HepG2 (cell line): ENCODE results near the gene CDKN1C. TPM values are rescaled to one million over a fixed set of nuclear protein-coding genes. Genes with fewer than 3 reads are reported as not detected.

Experiments
- polyA plus RNA-seq, 8 experiments: library from polyadenylated mRNA; depleted of rRNA in 3 of 8; stranded (reverse) in 7 of 8; unstranded in 1 of 8; fragments of >200 nt; fragmentation: Illumina TruSeq in 4 of 8; extraction: Trizol in 4 of 8; gene quantifications; 2 replicates each; pipeline versions ENCODE4 v1.2.1 to v1.2.3, GENCODE V29; 2011 to 2016; ENCODE audit warnings: low read depth in 4 of 8, missing spikeins in 1 of 8, mixed read lengths in 1 of 8; ENCODE audit not compliant: insufficient read depth in 1 of 8
- small RNA-seq, 3 experiments: library from RNA; depleted of rRNA; stranded (forward); fragments of <200 nt; gene quantifications; one replicate each; pipeline ENCODE3, GENCODE V24; 2012; ENCODE audit warnings: low read depth in 2 of 3, low replicate concordance in 1 of 3; ENCODE audit not compliant: insufficient read length in 3 of 3, insufficient read depth in 2 of 3
- total RNA-seq, 5 experiments: library from RNA; depleted of rRNA; stranded (reverse); fragments of >200 nt; fragmentation: Illumina TruSeq; extraction: Trizol; gene quantifications; 2 replicates each; pipeline ENCODE4 v1.2.3, GENCODE V29; 2016; ENCODE audit warnings: low read depth in 1 of 5

The CDKN1C gene
- total and polyA plus RNA-seq, 2 of the 13 experiments (the other 11 are each of a cell fraction or from before 2014, with no cell fraction given): not detected

Small RNAs within 50 kb of the gene (small RNA-seq; reads per million reads assigned to genes)
- 0 reads per million in 3 experiments for gene AC013791.1

Other genes with a start within 250 kb of the CDKN1C start
- gene KCNQ1OT1, start 185.8 kb downstream of the CDKN1C start, total RNA-seq (2016; rRNA removed; fragmentation: Illumina TruSeq; extraction: Trizol): 2.5 and 18.9 TPM in 2 replicates
- gene KCNQ1OT1, start 185.8 kb downstream of the CDKN1C start, polyA plus RNA-seq (2011; rRNA removed): 1.3 TPM in 2 replicates
- gene PHLDA2, start 43.6 kb upstream of the CDKN1C start, total RNA-seq (2016; rRNA removed; fragmentation: Illumina TruSeq; extraction: Trizol): 0.36 and 0.55 TPM in 2 replicates
- 0.78 and 1.5 TPM in 2 replicates for gene PHLDA2, start 43.6 kb upstream of the CDKN1C start, polyA plus RNA-seq (2011; rRNA removed)
- gene NAP1L4, start 106.6 kb upstream of the CDKN1C start, total RNA-seq (2016; rRNA removed; fragmentation: Illumina TruSeq; extraction: Trizol): 186 and 213 TPM in 2 replicates
- 64.0 and 71.5 TPM in 2 replicates for gene NAP1L4, start 106.6 kb upstream of the CDKN1C start, polyA plus RNA-seq (2011; rRNA removed)
- gene CARS1, start 171.6 kb upstream of the CDKN1C start, total RNA-seq (2016; rRNA removed; fragmentation: Illumina TruSeq; extraction: Trizol): 32.1 and 33.8 TPM in 2 replicates
- gene CARS1, start 171.6 kb upstream of the CDKN1C start, polyA plus RNA-seq (2011; rRNA removed): 47.0 and 51.1 TPM in 2 replicates